Measurements from ENCODE around the gene GSTK1.

Gene GSTK1

GRCh38 chr7:143227806-143228205 lies 35.4 kb upstream of the GSTK1 start:
- DNase-seq: no peak
- in situ Hi-C loops (cut with HindIII; ENCODE audit: low pct_ligation_motif_present, low sequenced_read_pairs): no loop called here
- no peak overlapping the region for H3K27ac ChIP-seq

DNA sequence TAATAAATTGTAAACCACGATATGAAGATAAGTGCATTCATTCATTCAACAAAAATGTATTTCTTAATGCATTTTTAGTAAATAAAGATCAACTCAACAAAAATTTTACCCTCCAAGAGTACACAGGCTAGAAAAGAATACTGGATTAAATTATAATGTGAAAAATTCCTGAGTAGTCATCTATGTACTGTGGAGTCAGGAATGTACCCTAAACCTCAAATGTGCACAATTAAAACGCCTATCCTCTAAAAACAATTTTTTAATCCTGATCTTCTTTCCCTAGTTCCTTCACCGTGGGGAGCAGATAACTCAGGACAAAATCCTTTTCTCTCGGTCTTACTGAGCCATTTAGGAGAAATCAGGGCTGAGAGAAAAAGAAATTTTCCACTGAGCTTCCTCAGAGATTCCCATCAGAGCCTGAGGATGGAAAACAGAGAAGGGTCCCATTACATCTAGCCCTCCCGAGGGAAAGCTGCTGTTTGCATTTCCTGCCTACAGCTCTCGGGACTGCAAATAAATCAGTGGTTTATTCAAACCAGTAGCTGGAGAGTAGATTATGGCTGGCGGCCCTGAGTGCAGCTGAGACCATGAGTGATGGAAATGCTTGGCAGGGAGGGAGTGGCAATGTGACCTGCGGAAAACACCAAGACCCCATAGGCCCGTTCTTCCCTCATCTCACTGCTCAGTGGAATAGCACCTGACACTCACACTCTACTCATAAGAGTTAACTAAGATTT lies 34.0 kb upstream of the GSTK1 start:
- Histone ChIP-seq H3K27ac (no peak overlapping the region), H3K4me3 (ENCODE audit: low read depth, low read length) (no peak overlapping the region), H3K36me3 (replicated peaks) (no peaks in the 10 kb centered on the region), H3K27me3 (replicated peaks) (no peaks in the 10 kb centered on the region)
- in situ Hi-C loops (cut with HindIII; ENCODE audit: low pct_ligation_motif_present, low sequenced_read_pairs): no loop called here
- DNase-seq: no peak
- TF ChIP-seq, protein P1, sequence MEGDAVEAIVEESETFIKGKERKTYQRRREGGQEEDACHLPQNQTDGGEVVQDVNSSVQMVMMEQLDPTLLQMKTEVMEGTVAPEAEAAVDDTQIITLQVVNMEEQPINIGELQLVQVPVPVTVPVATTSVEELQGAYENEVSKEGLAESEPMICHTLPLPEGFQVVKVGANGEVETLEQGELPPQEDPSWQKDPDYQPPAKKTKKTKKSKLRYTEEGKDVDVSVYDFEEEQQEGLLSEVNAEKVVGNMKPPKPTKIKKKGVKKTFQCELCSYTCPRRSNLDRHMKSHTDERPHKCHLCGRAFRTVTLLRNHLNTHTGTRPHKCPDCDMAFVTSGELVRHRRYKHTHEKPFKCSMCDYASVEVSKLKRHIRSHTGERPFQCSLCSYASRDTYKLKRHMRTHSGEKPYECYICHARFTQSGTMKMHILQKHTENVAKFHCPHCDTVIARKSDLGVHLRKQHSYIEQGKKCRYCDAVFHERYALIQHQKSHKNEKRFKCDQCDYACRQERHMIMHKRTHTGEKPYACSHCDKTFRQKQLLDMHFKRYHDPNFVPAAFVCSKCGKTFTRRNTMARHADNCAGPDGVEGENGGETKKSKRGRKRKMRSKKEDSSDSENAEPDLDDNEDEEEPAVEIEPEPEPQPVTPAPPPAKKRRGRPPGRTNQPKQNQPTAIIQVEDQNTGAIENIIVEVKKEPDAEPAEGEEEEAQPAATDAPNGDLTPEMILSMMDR (IDR thresholded peaks at IDR 0.05; ENCODE audit: low read depth, low read length, missing control alignments): no peak

More at GRCh38 chr7:143227806-143228205, 35.4 kb upstream of the GSTK1 start:
- no peaks in the 10 kb centered on the region for H3K36me3 ChIP-seq (replicated peaks)
- no peaks in the 10 kb centered on the region for H3K27me3 ChIP-seq (replicated peaks)
- H3K4me3 ChIP-seq (ENCODE audit: low read depth, low read length): no peak overlapping the region
- TF ChIP-seq, protein P1 (IDR thresholded peaks at IDR 0.05; ENCODE audit: low read depth, low read length, missing control alignments): no peak

DNA sequence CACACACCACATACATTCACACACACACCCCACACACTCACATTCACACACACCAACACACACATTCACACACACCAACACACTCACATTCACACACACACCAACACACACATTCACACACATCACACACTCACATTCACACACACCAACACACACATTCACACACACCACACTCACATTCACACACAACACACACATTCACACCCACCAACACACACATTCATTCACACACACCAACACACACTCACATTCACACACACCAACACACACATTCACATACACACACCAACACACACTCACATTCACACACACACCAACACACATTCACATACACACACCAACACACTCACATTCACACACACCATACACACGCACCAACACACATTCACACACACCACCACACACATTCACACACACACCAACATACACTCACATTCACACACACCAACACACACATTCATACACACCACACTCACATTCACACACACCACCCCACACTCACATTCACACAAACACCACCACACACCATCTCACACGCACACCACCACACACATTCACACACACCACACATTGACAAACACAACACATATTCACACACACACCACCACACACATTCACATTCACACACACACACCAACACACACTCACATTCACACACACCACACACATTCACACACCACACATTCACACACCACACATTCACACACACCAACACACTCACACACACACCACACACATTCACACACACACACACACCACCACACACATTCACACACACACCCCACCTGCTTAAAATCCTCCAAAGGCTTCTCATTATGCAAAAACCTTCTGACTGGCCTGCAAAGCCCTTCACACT lies 32.4 kb upstream of the GSTK1 start:
- no peak for DNase-seq
- Histone ChIP-seq H3K36me3 (replicated peaks) (no peaks in the 10 kb centered on the region), H3K27ac (no peak overlapping the region), H3K4me3 (ENCODE audit: low read depth, low read length) (no peak overlapping the region), H3K27me3 (replicated peaks) (no peaks in the 10 kb centered on the region)
- in situ Hi-C loops (cut with HindIII; ENCODE audit: low pct_ligation_motif_present, low sequenced_read_pairs): no loop called here
- TF ChIP-seq, protein P1 (IDR thresholded peaks at IDR 0.05; ENCODE audit: low read depth, low read length, missing control alignments): no peak

- H3K27ac ChIP-seq: no peak overlapping the region
- in situ Hi-C loops (cut with HindIII; ENCODE audit: low pct_ligation_motif_present, low sequenced_read_pairs): no loop called here
- no peaks in the 10 kb centered on the region for H3K27me3 ChIP-seq (replicated peaks)
- no peak for DNase-seq
- TF ChIP-seq, protein P1 (IDR thresholded peaks at IDR 0.05; ENCODE audit: low read depth, low read length, missing control alignments): no peak
- H3K4me3 ChIP-seq (ENCODE audit: low read depth, low read length): no peak overlapping the region
- H3K36me3 ChIP-seq (replicated peaks): no peaks in the 10 kb centered on the region
Observed at GRCh38 chr7:143233816-143234532, 29.3 kb upstream of the GSTK1 start.

DNA sequence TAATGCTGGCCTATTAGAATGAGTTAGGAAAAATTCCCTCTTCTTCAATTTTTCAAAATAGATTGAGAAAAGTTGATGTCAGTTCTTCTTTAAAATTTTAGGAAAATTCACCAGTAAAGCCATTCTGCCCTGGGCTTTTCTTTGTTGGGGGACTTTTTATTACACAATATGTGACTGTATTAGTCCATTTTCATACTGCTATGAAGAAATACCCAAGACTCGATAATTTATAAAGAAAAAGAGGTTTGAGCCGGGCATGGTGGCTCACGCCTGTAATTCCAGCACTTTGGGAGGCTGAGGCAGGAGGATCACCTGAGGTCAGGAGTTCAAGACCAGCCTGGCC lies 28.7 kb upstream of the GSTK1 start:
- TF ChIP-seq, protein P1 (IDR thresholded peaks at IDR 0.05; ENCODE audit: low read depth, low read length, missing control alignments): no peak
- H3K36me3 ChIP-seq (replicated peaks): no peaks in the 10 kb centered on the region
- in situ Hi-C loops (cut with HindIII; ENCODE audit: low pct_ligation_motif_present, low sequenced_read_pairs): no loop called here

More for the DNA sequence above, 28.7 kb upstream of the GSTK1 start:
- no peak for DNase-seq
- H3K27me3 ChIP-seq (replicated peaks): no peaks in the 10 kb centered on the region
- no peak overlapping the region for H3K27ac ChIP-seq
- no peak overlapping the region for H3K4me3 ChIP-seq (ENCODE audit: low read depth, low read length)

Measured in brain microvascular endothelial cell (primary cell).